ENCODE measurements around the gene ANKS6.

Gene ANKS6

DNA sequence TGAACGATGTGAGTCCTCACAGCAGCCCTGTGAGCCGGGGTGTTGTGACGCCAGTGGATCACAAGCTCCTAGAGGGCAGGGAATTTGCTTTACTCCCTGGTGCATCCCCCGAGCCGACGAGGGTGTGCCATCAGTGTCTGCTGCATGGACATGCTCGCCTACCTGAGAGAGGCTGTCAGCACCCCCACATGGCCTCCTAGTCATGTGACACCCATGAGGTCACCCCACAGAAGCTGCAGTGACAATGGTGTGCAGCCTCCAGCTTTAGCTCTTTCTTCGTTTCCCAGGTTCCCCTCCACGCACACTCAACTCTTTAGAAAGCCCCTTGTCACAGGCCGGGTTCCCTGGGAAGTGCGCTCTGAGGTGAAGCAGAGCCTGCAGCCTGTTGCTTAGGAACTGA is 67.9 kb downstream of the ANKS6 start:
- no peak for DNase-seq

DNA sequence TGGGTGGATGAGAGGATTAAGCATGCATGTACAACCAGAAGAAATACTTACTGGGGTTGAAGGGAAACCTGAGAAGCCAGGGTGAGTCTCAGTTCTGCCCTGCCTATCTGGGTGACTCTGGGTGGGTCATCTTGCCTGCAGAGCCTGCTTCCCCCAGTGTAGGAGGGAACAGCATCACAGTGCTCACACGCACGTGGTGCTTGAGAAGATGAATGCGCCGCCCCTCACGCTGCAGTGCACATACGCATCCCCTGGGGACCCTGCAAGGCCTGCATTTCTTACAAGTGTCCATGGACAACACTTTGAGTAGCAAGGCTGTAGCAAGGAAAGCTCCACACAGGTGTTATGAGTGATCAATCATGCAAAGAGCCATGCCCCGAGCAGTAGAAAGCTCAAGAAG is 68.9 kb downstream of the ANKS6 start:
- DNase-seq = no peak

DNA sequence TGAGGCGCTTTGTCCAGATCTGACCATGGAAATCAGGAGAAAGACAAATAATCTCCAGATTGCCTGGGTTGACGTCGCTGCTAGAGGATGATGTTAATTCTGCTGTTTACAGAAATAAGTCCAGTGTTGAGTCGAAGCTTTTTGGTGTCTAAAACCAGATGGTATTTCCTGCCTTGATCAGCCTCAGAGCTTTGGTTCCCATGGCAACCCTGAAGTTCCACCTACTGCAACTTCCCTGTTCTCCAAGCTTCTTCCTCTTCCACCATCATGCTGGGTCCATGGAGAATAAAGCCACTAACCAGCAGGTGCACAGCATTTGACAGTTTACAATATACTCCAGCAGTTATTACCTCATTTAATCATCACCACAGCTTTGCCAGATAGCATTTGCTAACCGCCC is 69.6 kb downstream of the ANKS6 start:
- DNase-seq = no peak

DNA sequence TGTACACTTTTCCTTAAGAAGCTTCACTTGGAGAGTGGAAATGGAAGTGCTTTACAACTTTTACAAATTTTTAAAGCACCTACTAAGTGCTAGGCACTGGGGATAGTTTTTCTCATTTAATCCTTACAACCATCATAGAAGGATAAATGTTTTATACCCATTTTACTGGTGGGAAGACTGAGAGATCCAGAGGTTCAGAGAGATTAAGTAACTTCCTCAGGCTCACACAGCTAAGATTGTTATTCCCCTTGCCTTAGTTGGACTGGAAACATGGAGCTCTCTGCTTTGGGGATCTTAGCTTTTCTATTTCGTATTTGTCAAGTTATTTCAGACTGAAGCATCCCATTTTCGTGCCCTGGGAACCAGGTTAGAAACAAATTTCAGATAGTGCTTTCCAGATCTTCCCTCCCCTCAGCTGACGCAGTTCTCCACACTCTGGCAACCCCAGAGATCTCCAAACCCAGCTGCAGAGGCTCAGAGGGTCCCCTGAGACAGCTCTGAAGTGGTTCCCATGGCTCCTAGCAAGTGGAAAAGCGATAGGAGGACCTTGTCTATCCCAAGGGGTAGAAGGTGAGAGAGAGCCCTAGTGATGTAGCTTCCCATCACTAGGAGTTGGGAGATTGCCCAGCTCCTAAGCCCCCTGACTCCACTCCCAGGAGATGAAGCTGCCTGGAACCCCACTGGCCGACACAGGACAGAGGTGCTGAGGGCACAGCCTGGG is 71.4 kb downstream of the ANKS6 start:
- DNase-seq = no peak

DNA sequence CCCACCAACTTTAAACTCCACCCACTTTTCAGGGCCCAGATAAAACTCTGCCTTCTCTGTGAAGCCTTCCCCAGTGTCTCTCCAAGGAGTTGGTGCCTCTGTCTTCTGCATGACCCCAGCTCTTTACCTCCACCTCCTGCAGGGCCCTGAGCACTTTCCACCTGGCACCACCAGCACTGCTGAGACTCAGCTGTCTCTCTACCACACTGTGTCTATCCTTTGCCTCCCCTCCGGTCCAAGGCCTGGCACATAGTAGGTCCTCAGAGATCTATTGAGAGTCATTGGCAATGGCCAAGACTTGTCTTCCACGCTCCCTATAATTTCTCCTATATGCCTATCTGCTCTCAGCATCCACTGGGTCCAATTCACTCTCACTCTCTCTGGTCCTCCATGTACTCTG is 74.7 kb downstream of the ANKS6 start:
- DNase-seq = no peak

DNA sequence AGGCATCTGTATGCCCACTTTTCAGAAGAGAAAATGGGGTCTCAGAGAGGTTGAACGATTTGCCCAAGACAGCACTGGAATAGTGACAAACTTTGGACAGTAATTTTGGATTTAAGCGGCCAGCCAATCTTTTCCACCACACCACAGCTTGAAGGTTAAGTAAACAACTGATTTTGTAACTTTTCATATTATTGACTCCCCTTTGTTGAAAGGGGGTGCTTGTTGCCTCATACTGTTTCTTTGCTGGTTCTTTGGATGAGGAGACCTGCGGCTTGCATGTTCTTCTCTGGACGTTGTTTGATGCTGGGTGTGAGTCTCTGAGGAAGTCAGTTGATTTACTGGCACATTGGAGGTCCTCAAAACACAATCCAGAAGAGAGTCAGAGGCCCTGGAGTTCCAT is 76.0 kb downstream of the ANKS6 start:
- no peak for DNase-seq

DNA sequence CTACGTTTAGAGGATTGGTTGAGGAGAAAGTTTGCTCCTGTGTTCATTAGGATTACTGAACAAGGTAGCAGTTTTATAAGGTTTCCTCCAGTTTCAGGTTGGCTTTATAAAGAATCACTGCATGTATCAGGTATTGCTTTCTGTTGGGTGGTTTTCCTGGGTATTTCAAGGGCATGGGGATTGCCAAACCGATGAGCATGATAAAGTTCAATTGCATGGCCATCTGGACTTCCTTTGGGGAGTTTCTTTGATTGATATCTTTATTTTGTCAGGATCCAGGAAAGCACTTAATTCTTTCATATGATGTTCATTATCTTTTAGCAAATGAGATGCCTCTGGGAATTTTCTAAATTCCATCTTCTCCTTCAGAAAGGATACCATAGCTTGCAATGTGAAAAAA is 77.3 kb downstream of the ANKS6 start:
- DNase-seq = no peak

DNA sequence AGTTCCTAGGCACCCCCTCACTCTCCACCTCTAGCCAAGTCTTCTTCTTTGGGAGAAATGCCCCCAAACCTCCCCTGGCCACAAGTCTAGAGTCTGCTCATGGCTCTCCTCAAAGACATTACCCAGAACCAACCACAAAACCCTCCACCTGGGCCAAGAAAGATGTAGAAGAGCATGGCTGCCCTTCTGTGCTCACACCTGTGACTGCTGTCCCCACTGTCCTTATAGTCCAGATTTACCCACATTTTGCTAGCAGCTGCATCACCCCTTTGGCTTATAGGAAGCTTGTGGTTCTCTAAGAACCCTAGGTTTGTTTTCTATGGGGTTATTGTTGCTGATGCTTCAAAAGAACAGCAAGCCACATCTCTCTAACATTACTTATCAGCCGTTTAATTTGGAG is 81.5 kb downstream of the ANKS6 start:
- DNase-seq = no peak

DNA sequence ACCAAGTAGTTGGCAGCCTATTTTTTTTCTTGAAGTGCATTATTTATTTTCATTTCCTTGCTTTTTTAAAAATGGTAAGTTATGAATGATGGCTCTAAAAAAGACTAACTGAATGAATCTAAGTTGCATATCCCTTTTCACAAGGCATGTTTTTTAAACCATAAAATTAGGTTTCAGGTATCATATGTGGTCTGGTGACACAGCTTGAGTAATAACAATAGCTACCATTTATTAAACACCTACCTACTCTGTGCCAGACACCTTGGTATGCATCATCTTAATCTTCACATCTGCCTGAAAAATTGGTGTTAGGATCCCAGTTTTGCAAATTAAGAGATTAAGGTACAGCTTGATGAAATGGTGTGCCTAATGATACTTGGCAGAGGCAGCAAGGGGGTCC is 83.4 kb downstream of the ANKS6 start:
- no peak for DNase-seq

DNA sequence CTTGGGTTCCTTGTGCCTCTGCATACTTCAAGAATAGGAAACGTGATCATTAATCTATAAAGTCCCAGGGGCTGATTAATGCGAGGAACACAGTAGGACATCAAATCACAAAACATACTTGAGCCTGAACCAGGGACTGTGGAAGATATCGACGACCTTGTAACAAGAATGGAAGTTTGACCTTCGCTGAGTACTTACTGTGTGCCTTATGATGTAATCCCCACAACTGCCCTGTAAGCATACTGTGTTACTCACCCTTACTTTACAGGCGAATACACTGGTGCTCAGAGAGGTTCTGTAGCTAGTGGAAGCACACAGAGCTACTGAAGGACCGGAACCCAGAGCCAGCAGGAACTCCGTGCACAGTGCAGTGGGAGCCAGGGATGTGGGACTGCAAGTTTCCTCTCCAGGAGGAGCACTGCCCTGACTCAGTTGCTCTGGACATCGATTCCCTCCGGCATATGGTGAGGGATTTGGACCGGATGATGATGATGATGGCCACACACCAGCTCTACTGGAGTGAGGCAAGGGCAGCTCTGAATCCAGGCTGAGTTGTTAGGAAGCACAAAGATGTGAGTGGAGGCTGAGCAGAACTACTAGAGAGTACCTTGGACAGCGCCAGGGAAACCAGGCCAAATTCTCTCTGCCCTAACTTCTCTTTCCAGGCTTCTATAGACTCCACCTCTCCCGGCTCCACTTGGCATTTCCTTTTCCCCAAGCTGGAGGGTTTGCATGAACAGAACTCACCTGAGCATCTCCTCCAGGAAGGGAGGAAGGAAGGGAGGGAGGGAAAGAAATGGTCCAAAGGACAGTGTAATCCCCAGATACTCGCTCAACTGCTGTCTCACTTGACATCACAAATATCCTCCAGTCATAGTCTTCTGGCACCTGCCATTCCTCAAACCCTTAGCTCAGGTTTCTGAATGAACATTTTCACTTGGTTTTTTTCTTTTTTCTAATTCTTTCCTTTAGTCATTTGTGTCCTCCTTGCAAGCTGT is 86.1 kb downstream of the ANKS6 start:
- no peak for DNase-seq

DNA sequence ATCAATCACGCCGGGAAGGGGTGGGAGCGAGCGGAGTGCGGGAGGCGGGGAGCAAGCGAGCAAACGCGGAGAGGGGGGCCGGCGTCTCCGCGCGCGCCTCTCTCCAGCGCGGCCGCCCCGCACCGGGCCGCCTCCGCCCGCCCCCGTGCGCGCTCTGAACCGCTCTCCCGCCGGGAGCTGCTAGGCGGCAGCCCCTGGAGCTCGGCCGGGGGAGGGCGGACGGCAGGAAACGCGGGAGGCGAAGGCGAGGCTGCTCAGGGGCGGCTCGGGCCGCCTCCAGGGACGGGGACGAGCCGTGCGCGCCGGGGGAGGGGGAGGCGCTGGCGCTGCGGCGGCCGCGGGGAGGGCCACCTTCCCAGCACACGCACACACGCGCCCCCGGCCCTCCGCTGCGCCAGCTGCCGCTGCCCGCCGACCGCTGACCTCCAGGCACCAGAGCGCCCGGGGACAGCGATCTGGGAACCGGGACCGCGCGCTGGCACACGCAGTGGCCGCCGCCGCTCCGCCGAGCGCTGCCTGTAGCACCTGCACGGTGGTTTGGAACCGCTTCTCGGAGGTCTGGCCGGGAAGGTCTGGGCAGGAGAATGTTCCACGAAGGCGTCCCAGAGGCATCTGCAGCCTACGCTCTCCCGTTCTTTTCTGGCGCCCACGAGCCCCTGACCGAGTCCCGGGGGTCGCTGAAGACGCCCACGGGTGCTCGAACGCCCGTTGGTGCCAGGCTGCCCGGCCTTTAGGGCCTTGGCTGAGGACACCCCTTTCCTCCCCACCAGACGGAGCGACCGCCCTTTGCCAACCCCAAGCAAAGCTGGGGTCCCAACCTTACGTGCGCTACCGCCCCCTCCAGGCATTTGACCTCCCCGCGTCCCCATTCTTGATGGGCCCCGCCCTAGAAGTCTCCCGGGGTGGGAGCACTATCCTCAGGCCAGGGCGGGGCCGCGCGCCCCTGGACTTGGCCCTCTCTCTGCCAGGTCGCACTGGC is 87.1 kb downstream of the ANKS6 start, which contains the start of gene GABBR2:
Gene GABBR2 (minus strand): TSS at position 3 of the 979 bp plus-strand sequence. CDS start 198 bp downstream, outside the sequence.
- no peak for DNase-seq

DNA sequence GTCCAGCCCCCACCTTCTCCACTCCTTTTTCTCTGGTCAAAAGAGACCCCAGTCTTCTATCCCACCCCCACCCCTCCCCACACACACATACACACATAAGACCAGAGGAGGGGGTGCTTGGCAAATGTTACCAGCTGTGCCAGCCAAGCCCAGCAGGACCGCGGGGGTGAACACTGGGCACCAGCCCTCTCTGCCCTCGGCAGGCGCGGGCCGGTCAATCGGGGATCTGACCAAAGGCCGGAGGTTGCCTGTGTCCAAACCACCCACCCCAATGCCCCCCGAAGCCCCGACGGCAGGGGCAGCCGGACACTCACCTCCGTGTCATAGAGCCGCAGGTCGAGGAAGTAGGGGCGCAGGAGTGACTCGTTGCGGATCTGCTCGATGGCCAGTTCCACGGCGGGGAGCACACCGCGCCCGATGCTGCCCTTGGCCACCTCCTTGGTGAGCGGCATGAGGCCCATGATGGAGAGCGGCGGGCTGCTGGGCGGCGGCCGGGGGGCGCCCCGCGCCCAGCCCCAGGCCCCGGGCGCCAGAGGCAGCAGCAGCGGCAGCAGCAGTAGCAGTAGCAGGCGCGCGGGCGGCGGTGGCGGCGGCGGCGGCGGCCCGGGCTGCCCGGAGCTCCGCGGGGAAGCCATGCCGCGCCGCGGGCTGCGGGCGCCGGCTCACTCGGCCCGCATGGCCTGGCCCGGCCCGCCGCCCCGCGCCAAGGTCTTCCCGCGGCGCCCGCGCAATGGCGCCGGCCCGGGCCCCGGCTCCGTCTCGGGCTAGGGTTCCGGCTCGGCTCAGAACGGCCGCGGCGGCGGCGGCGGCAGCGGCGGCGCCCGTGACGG is 88.0 kb downstream of the ANKS6 start:
- no peak for DNase-seq

DNA sequence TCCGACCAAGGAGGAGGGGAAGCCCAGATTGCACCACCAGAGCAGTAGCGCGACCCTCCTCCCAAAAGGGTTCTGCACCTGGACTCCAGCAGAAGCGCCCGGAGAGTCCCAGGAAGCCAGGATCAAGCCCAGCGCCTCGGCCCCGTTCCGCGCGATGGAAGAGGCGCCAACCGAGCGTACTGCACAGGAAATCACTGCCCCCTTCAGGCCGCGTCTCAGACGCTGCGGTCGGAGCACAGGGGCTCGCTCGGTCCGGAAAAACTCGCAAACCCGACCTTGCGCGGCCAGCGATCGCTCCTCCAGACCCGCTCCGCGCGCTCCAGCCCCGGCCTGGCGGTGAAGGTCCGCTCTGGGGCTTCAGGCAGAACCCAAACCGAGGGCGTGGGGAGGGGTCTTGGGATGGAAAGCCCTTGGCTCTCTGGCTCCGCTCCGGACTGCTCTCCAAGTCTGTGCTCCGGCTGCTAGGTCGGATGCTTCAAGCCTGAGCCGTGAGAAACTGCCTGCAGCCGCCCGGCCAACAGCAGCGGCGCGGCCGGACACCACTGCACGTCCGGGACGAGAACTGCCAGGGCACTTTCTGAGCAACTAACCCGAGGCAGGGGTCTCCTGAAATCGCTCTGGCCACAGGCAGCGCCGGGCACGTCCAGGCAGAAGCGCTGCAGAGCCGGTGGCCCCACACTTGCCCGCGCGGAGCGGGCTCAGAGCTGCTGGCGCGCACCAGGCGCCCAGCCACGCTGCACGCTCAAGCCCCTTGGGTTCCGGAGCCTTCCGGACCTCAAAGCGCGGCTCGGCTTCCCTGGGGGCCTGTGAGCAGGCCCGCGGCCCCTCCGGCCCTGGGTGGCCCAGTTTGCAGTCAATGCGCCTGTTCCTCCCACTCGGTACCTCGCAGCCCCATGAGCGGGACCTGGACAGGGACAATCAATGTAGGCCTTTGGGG is 88.9 kb downstream of the ANKS6 start:
- DNase-seq = peak; percentile 19

DNA sequence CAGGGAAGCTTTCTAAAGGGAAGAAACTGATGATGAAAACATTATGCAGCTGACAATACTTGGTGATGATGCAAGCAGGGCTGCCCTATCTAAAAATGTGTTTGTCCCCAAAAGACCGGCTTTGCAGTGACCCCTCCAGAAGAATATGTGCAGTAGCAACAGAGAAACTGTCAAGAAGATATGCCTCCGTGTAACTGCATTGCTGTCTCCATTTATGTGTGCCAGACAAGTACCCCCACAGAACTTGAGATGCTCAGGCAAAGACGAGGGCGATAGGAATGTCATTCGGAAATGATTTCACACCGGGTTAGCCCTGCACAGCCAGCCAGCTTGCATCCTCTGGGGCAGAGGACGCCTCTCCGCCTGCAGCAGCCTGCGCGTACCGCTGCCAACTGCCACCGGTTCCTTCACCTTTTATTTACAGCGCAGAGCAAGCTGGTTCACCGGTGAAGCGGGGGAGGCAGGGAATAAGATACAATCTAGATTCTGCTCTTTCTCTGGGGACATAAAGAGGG is 89.6 kb downstream of the ANKS6 start:
- DNase-seq = no peak

DNA sequence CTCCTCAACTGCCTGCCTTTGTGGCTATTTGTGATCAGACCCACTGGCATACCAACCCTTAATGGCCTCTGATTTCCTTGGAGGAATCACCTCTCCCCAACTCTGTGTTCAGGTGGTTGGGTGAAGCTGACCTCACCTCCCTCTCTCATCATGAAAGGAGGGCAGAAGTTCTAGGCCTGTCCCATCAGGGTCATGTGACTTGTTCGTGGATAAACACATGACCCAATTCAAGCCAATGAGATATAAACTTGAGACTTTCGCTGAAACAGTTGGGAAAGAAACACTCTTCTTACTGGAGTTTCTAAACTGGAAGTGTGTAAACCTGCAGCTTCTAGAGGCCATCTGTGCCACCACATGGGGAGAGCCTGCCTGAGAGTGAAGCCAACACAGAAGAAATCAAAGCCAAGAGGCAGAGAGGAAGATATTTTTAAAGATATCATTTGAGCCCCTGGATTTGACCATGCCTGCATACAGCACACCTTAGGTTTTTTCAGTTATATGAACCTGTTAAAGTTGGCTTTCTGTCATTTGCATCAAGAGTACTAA is 93.4 kb downstream of the ANKS6 start:
- no peak for DNase-seq

DNA sequence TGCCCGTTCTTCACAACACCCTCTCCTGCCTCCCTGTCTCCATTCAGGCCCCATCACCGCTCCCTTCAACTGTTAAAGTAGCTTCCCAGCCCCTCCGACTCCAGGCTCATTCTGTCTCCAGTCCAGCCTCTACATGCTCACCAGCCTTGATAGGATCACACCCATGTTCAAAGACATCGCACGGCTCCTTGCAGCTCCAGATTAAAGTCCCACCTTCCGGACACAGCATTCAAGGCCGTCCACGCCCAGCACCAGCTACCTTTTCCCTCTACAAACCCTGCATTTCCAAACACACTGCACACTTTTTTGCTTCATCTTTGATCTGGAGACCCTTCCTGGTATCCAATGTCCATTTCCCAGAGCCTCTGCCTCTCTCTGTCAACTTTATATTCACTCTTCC is 94.0 kb downstream of the ANKS6 start:
- no peak for DNase-seq

DNA sequence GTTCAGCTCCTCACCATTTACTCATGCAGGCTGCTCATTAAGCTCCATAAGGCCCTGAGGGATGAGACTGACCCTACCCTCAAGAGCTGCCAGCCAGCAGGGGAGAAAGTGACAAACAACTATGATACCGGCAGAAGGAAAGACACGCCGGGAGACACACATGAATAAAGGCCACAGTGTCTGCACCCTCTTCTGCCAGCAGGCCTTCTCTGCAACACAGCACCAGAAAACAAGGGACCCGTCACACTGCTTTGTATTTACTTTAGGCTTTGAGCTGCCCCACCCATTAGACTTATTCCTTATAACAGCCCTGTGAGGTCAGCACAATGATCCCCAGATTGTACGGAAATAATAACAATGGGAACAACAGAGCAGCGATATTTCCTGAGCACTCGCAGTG is 94.8 kb downstream of the ANKS6 start:
- no peak for DNase-seq

DNA sequence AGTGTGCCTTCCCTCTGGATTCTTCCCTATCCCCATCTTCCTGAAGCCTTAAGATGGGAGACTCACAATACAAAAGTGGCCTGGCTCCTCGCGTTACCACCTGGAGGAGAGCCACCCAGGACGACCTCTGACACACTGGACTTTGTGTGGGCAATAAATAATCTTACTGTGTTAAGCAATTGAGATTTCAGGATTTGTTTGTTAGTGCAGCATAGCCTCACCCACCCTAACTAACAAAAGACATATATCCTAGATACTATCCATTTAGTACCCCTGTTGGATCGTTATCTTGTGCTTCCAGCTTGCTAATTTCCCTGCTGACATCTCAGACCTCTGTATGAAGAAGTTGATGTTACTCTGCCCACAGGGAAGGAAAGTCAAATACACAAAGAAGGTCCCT is 95.6 kb downstream of the ANKS6 start:
- DNase-seq = no peak

DNA sequence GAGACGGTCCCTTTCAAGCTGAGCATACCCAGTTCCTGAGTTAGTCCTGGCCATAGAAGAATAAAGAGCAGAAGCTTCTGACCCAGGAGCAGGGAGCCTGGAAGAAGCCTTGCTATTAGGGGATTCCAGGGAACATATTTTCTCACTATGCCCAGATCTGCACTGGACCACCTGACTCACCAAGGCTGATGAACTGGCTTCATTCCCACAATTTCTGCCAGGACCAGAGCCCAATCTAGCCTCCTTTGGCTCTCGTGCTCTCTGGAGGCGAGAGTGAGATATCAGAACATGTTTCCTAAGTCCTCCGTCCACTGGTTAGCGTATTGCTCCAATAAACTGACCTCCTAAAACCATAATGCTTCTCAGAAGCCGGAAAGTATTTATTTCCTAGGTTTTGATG is 97.5 kb downstream of the ANKS6 start:
- no peak for DNase-seq

DNA sequence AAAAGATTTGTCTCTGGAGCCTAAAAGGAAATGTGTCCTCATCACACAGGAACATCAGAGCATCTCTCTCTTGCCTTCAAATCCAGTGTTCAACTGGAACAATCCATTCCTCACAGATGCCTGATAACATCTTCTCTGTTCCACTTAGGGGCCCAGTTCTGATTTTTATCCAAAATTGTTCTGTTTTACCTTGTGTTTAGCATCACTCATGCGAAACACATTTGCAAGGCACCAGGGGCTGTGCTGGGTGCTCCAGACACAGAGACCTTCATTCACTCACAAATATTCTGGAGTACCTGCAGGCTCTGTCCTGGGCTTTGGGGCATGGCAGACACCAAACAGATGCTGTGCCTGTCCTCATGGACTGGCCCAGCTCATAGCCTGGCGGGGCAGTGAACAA is 101.4 kb downstream of the ANKS6 start:
- DNase-seq = no peak
